Subcutaneous adipose tissue (tissue), 4 donors: ENCODE data around the gene CENPN. TPM values are rescaled to one million over a fixed set of nuclear protein-coding genes. Genes with fewer than 3 reads are reported as not detected.

Experiments
- total RNA-seq, 4 donors: library from RNA; depleted of rRNA; stranded (reverse); fragments of >200 nt; gene quantifications; one replicate each; pipeline ENCODE4 v1.1.0, GENCODE V29; 2016
- TF ChIP-seq, protein P1 (sequence below): fragments of 450-650 bp; IDR thresholded peaks from one replicate; pipeline ENCODE4 v1.5.1; 2016; ENCODE audit warnings: low read depth, mild to moderate bottlenecking, control low read depth, antibody characterized with exemption, moderate library complexity

CENPN gene
- total RNA-seq, 4 donors from 2014 or later = 4.9 to 9.1 (median 6.7) TPM

- TF ChIP-seq, protein P1, sequence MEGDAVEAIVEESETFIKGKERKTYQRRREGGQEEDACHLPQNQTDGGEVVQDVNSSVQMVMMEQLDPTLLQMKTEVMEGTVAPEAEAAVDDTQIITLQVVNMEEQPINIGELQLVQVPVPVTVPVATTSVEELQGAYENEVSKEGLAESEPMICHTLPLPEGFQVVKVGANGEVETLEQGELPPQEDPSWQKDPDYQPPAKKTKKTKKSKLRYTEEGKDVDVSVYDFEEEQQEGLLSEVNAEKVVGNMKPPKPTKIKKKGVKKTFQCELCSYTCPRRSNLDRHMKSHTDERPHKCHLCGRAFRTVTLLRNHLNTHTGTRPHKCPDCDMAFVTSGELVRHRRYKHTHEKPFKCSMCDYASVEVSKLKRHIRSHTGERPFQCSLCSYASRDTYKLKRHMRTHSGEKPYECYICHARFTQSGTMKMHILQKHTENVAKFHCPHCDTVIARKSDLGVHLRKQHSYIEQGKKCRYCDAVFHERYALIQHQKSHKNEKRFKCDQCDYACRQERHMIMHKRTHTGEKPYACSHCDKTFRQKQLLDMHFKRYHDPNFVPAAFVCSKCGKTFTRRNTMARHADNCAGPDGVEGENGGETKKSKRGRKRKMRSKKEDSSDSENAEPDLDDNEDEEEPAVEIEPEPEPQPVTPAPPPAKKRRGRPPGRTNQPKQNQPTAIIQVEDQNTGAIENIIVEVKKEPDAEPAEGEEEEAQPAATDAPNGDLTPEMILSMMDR = no peak
Observed at GRCh38 chr16:80984124-80984892, 22.7 kb upstream of the CENPN start.

DNA sequence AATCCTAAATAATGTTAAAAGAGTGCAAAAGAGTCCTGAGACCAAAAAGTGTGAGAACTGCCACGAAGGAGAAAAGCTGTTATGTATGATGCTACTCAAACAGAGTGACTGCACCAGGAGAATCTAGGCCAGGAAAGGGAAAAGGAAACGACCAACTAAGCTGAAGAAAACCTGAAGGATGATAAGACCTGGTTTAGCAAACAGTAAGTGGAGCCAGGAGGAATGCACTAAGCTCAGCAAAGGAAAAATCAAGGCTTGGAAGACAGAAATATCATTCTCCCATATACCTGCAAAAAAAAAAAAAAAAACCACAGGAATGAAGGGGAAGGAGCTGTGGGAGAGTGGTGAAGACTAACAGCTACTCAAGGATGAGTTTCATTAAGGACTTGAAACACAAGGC lies 21.4 kb upstream of the CENPN start:
- TF ChIP-seq, protein P1 = no peak

GRCh38 chr16:80986557-80986956 lies 20.5 kb upstream of the CENPN start:
- TF ChIP-seq, protein P1 = no peak

DNA sequence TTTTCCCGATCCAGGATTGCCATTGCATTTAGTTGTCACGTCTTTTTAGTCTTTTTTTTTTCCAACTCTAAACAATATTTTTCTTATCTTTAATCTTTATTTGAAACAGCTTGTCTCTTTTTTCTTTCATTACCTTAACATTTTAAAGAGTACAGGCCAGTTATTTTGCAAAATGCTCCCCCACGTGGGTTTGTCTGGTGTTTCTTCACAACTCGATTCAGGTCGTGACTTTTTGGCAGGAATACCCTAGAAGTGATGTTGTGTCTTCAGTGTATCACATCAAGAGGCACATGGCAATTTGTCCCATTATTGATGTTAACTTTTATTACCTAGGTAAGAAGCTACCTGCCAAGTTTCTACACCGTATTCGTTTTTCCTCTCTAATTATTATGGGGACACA lies 18.3 kb upstream of the CENPN start:
- TF ChIP-seq, protein P1 = no peak

DNA sequence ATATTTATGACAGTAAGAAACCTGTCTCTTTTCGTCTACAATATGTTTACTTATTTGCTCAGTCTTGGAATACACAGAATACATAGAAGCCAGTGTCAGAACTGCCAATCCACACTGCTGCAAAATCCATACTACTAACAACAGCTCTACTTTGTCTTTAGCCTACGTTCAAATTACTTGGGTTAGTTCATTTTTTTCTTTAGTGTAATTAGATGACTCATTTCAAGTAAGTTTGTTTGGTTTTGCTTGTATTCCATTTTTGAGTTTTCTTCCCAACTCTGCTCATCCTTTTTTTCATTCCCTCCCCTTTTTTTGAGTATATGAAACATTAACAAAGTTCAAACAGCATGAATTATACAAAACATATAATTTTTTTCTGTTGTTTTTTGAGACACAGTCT lies 17.2 kb upstream of the CENPN start:
- TF ChIP-seq, protein P1 = no peak

DNA sequence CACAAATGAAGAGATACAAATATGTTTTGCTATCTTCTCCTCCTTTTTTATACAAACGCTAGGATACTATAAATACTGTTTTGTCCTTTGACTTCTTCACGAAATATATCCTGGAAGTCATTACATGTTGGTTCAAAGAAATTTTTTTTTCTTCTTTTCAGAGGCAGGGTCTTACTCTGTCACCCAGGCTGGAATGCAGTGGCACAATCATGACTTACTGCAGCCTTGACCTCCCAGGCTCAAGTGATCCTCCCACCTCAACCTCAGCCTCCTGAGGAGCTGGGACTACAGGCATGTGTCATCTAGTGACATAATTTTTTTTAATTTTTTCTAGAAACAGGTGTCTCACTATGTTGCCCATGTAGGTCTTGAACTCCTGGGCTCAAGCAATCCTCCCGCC lies 16.4 kb upstream of the CENPN start:
- TF ChIP-seq, protein P1 = no peak

DNA sequence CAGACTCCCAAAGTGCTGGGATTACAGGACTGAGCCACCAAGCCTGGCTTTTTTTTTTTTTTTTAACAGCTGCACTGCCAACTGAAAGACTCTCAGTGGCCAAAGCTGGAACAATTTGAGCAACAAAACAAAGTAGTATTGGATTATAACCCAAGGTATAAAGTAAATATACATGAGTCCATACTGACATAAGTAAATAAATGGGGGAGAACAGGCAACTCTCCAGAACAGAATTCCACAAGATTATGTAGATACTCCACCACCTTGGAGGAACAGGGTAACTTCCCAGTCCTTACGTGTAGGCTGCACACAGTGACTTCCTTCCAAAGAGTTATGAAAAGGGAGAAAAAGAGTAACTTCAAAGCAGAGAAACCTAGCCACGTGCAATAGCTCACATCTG lies 16.0 kb upstream of the CENPN start:
- TF ChIP-seq, protein P1 = no peak
